ENCODE measurements around the gene TYRO3.

DNA sequence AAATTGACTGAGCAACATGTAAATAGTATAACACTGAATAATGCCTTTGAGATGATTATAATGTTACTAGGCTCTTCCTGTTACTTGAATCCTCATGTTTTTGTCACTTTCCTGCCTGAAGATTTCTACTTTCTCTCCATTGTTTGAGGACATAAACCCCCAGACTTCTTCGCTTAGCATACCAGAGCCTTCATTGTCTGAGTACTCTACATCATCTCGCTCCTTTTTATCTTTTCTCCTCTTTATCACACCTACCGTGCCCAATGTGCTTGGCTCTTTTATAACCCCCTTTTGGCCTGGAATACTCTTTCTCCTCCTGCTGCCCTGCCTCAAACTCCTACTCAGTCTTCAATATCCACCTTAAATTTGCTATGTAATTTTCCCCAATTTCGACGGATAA is 70.9 kb downstream of the TYRO3 start:
- TF ChIP-seq, protein P1, sequence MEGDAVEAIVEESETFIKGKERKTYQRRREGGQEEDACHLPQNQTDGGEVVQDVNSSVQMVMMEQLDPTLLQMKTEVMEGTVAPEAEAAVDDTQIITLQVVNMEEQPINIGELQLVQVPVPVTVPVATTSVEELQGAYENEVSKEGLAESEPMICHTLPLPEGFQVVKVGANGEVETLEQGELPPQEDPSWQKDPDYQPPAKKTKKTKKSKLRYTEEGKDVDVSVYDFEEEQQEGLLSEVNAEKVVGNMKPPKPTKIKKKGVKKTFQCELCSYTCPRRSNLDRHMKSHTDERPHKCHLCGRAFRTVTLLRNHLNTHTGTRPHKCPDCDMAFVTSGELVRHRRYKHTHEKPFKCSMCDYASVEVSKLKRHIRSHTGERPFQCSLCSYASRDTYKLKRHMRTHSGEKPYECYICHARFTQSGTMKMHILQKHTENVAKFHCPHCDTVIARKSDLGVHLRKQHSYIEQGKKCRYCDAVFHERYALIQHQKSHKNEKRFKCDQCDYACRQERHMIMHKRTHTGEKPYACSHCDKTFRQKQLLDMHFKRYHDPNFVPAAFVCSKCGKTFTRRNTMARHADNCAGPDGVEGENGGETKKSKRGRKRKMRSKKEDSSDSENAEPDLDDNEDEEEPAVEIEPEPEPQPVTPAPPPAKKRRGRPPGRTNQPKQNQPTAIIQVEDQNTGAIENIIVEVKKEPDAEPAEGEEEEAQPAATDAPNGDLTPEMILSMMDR (IDR thresholded peaks at IDR 0.05), result no peak
- TF ChIP-seq POLR2A (IDR thresholded peaks at IDR 0.05), result no peak
